HS-5 (cell line): ENCODE data around the gene PLPPR3.

Experiments
- DNase-seq: peaks from one replicate; pipeline ENCODE4 v3.0.0-alpha.2; 2012; ENCODE audit warnings: low read depth

PLPPR3 gene

DNA sequence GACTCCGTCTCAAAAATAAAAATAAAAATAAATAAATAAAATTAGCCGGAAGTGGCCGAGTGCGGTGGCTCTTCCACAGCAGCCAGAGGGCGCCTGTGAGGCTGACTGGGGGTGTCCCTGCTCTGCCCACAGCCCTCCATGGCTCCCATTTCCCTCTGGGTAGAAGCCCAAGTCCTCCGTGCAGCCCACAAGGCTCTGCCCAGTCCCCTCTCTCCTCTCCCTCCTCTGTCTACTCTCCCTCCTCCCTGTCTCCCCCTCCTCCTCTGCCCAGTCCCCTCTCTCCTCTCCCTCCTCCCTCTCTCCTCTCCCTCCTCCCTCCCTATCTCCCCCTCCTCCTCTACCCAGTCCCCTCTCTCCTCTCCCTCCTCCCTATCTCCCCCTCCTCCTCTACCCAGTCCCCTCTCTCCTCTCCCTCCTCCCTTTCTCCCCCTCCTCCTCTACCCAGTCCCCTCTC lies 50.4 kb downstream of the PLPPR3 start:
- DNase-seq: no peak

DNA sequence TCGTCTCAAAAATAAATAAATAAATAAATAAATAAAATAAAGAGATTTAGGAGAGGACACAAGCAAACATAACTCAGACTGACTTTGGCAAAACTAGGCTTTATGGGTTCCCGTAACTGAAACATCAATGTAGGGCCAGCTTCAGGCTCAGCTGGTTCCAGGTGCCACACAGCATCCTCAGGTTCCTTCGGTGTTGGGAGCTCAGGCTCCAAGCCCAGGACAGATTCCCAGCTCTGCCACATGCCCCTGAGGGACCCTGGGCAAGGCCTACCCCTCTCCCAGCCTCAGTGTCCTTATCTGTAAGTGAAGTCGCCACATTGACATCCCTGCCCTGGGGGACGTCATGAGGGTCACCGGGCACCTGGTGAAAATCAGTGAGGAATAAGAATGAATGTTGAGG lies 52.1 kb downstream of the PLPPR3 start:
- DNase-seq: no peak

DNA sequence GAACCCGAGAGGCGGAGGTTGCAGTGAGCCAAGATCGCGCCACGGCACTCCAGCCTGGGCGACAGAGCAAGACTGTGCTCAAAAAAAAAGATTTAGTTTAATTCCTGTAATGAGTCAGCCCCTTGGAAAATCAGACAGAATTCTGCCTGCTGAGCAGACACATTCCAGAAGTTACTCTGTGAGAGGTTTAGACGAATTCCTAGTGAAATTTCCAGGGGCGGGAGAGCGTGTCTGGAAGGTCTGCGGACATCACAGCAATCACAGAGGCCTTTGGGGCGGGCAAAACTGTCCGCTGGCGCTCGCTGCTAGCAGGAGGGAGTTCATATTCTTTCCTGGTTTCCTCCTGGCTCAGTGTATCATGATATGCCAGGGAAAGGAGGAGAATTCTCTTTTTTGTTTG lies 53.3 kb downstream of the PLPPR3 start:
- DNase-seq: no peak

DNA sequence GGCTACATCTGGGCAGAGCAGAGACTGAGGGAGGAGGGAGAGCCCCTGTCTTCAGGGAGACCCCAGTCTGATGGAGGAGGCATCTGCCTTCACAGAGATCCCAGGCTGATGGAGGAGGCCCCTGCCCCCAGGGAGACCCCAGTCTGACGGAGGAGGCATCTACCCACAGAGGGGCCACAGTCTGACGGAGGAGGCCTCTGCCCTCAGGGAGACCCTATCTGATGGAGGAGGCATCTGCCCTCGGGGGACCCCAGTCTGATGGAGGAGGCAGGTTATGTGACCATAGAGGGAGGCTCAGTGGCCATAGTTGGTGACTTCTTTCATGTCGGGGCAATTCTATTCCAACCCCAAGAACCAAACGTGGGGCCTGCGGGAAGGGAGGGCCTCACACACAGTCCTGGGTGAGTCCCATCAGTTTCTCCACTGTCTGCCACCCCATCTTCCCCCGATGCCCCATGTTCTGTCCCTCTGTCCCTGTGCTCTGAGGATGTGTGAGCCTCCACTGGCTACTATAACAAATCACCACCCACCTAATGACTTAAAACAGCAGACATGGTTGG lies 56.5 kb downstream of the PLPPR3 start:
- no peak for DNase-seq

DNA sequence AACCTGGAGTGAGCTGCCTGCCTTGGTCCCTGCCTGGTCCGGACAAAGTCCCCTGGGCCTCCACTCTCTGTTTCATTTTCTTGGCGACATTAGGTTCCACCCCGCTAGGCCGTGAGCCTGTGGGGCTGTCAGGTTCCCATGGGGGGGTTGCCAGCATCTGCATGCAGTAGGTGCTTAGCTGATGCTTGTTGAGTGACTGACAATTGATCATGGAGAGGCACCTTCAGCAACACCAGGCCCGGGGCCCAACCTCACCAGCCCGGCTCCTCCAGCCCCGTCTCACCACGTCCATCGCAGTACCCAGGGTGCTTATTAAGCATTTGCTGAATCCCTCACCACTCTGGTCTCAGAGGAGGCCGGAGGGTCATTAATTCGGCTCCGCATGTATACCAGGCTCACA lies 57.5 kb downstream of the PLPPR3 start:
- DNase-seq: no peak

DNA sequence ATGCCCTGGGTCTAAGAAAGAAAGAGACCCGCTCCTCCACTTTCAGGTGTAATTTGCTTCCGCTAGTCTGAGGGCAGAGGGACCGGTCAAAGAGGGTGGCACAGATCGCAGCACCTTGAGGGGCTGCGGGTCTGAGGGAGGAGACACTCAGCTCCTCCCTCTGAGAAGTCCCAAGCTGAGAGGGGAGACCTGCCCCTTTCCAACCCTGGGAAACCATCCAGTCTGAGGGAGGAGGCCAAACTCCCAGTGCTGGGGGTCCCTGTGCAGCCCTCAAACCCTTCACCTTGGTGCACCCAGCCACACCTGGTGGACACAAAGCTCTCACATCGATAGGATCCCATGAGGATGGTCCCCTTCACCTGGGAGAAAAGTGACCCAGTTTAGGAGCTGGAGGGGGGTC lies 57.9 kb downstream of the PLPPR3 start:
- DNase-seq: no peak

DNA sequence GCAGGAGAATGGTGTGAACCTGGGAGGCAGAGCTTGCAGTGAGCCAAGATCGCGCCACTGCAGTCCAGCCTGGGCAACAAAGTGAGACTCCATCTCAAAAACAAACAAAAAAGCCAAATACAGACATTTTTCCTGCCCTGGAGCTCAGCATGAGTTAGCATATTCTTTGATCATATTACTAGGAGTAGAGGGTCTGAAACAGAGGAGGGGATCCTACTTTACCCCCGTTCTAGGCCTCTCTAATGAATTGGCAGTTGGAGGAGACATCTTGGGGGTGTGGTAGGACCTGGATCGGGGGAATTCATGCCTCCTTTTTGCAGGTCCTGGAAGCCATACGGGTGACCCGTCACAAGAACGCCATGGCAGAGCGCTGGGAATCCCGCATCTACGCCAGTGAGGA lies 58.6 kb downstream of the PLPPR3 start:
- no peak for DNase-seq
